ENCODE data around the gene PRDM16. TPM values are rescaled to one million over a fixed set of nuclear protein-coding genes. Genes with fewer than 3 reads are reported as not detected.

The PRDM16 gene
- total RNA-seq, 1 experiment from 2014 or later: 0.17 TPM

DNA sequence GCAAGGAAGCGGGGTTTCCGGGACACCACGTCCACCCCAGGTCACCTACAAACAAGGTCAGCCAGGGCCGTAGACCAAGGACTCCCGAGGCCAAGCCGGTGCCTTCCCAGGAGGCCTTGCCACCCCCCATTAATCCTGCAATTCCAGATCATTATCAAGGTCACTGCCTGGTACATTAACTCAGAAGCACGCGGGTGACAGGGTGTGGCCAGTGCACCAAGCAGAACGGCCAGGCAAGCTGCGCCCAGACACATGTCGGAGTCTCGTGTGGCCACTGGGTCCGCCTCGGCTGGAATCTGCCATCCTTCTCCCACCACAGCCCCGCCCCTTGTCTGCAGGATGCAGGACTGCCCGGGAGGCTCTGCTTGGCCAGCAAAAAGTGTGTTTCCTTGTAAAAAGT, 144.7 kb downstream of the PRDM16 start:
- H4K8ac ChIP-seq (replicated peaks; ENCODE audit: insufficient read length, low read depth, low read length): no peak overlapping the region
- H3K27me3 ChIP-seq (ENCODE audit: insufficient read depth, low read length): no peaks in the 10 kb centered on the region
- Mint-ChIP-seq H3K9me3 (no peaks in the 10 kb centered on the region), H3K4me3 (no peak overlapping the region), H3K27ac (no peak overlapping the region; a peak in 1 of 7 replicates), H3K27me3 (ENCODE audit: low read depth) (no peaks in the 10 kb centered on the region), H3K36me3 (ENCODE audit: insufficient read depth in 1 of 3, low read depth in 3 of 3) (no peaks in the 10 kb centered on the region), H3K4me1 (peaks cover 2 to 19% of the 10 kb centered on the region in 2 experiments)
- H2AK5ac ChIP-seq (ENCODE audit: insufficient read length, low read length): no peak overlapping the region
- H3K79me1 ChIP-seq (ENCODE audit: insufficient read depth, low read depth, low read length, poor library complexity, severe bottlenecking): no peaks in the 10 kb centered on the region
- H3K4me2 ChIP-seq (ENCODE audit: insufficient read depth, insufficient read length, low read length): no peak overlapping the region
- no peak overlapping the region for H3K27ac ChIP-seq (ENCODE audit: insufficient read length, low read depth, low read length)
- no peak overlapping the region for H4K5ac ChIP-seq (ENCODE audit: insufficient read length, low read depth, low read length)
- H3K9ac ChIP-seq (ENCODE audit: extremely low read depth, insufficient read length, low read length): no peak overlapping the region
- no peak overlapping the region for H4K91ac ChIP-seq (ENCODE audit: insufficient read length, low read depth, low read length)
- H2BK12ac ChIP-seq (ENCODE audit: insufficient read length, low read depth, low read length): no peak overlapping the region
- H3K79me2 ChIP-seq (ENCODE audit: insufficient read depth, low read length): no peaks in the 10 kb centered on the region
- no peak overlapping the region for H2BK20ac ChIP-seq (ENCODE audit: low read depth, low read length, poor library complexity, severe bottlenecking)
- H3K23me2 ChIP-seq (ENCODE audit: insufficient read length, low read depth, low read length, poor library complexity, severe bottlenecking): no peaks in the 10 kb centered on the region
- no peak overlapping the region for H3K23ac ChIP-seq (ENCODE audit: insufficient read length, low read depth, low read length)
- no peak for DNase-seq
- no peak overlapping the region for H2BK15ac ChIP-seq (ENCODE audit: low read depth, low read length)
- TF ChIP-seq, protein P1, sequence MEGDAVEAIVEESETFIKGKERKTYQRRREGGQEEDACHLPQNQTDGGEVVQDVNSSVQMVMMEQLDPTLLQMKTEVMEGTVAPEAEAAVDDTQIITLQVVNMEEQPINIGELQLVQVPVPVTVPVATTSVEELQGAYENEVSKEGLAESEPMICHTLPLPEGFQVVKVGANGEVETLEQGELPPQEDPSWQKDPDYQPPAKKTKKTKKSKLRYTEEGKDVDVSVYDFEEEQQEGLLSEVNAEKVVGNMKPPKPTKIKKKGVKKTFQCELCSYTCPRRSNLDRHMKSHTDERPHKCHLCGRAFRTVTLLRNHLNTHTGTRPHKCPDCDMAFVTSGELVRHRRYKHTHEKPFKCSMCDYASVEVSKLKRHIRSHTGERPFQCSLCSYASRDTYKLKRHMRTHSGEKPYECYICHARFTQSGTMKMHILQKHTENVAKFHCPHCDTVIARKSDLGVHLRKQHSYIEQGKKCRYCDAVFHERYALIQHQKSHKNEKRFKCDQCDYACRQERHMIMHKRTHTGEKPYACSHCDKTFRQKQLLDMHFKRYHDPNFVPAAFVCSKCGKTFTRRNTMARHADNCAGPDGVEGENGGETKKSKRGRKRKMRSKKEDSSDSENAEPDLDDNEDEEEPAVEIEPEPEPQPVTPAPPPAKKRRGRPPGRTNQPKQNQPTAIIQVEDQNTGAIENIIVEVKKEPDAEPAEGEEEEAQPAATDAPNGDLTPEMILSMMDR (conservative IDR thresholded peaks at IDR 0.05): no peak
- no peak overlapping the region for H2BK5ac ChIP-seq (ENCODE audit: insufficient read length, low read length)
- H3K18ac ChIP-seq (ENCODE audit: insufficient read length, low read depth, low read length): no peak overlapping the region
- H3K4ac ChIP-seq (ENCODE audit: low read depth, low read length): no peak overlapping the region
- no peak overlapping the region for H3K56ac ChIP-seq (ENCODE audit: insufficient read length, low read depth, low read length)
- H3K14ac ChIP-seq (ENCODE audit: insufficient read depth, low read length): no peak overlapping the region
- H2AFZ ChIP-seq (ENCODE audit: low read length): no peak overlapping the region
- no peaks in the 10 kb centered on the region for H3K9me3 ChIP-seq (ENCODE audit: control insufficient read depth, low read depth, low read length)
- H3T11ph ChIP-seq (ENCODE audit: low read length): no peak overlapping the region
- no peaks in the 10 kb centered on the region for H3K4me1 ChIP-seq (ENCODE audit: insufficient read depth, low read length)
- H2BK120ac ChIP-seq (ENCODE audit: low read depth, low read length, poor library complexity, severe bottlenecking): no peak overlapping the region
- H4K20me1 ChIP-seq (ENCODE audit: control insufficient read depth, insufficient read depth, insufficient read length): peaks cover 4% of the 10 kb centered on the region
- no CpG with 5 or more reads among the region's 16 CpGs for WGBS (ENCODE audit: extremely low coverage, insufficient read length, low lambda C conversion rate)

All from H9 (cell line).